Panc1 (cell line): ENCODE results near the gene SLC36A3. TPM values are rescaled to one million over a fixed set of nuclear protein-coding genes. Genes with fewer than 3 reads are reported as not detected.

ENCODE experiments used
- ATAC-seq: fragments of 200-7000 bp; cut with Tn5 transposase; 2 replicates; pipeline ENCODE4 v1.9.1; 2020; ENCODE audit warnings: mild to moderate bottlenecking, moderate library complexity
- BruUV-seq: library from RNA; stranded (reverse); fragments of 400-500 nt; replicated peaks from 2 replicates; lab custom pipeline; 2021; lab: Mats Ljungman, UMichigan
- CTCF ChIA-PET: fragments of 300-600 bp; sonication (Branson Sonifier 250); formaldehyde crosslinking; loops from one replicate; lab custom pipeline; 2022; ENCODE audit warnings: antibody characterized with exemption; lab: Charles Lee
- POLR2A ChIA-PET: fragments of 300-600 bp; sonication (Branson Sonifier 250); formaldehyde crosslinking; loops from one replicate; lab custom pipeline; 2022; ENCODE audit warnings: antibody characterized with exemption; lab: Charles Lee
- DNase-seq: peaks from one replicate; pipeline ENCODE4 v3.0.0-alpha.2; 2010; ENCODE audit warnings: low read depth, low spot score
- H3K27ac ChIP-seq: 2 replicates; pipeline ENCODE4 v1.5.1; 2011; ENCODE audit warnings: mild to moderate bottlenecking, low read length, inconsistent platforms
- H3K27me3 ChIP-seq: fragments of 200-500 bp; sonication (Bioruptor generic); 2 replicates; pipeline ENCODE4 v1.6.0; 2014; ENCODE audit warnings: low read length, inconsistent platforms; ENCODE audit not compliant: control insufficient read depth, insufficient read depth
- H3K36me3 ChIP-seq: fragments of 200-500 bp; sonication (Bioruptor generic); 2 replicates; pipeline ENCODE4 v1.5.1; 2014; ENCODE audit warnings: inconsistent platforms, mild to moderate bottlenecking, low read length, moderate library complexity; ENCODE audit not compliant: control insufficient read depth, insufficient read depth
- H3K4me1 ChIP-seq: 2 replicates; pipeline ENCODE4 v1.5.1; 2011; ENCODE audit warnings: inconsistent platforms, mild to moderate bottlenecking, low read length, moderate library complexity; ENCODE audit not compliant: control insufficient read depth, insufficient read depth
- H3K4me3 ChIP-seq, 2 experiments: 2 replicates each; pipeline ENCODE4 v1.5.1; 2011 to 2012; ENCODE audit warnings: low read depth in 2 of 2, low read length in 2 of 2, mild to moderate bottlenecking in 2 of 2, inconsistent platforms in 1 of 2, moderate library complexity in 1 of 2
- H3K9me3 ChIP-seq: fragments of 200-500 bp; sonication (Bioruptor generic); 2 replicates; pipeline ENCODE4 v1.5.1; 2014; ENCODE audit warnings: low read depth, mild to moderate bottlenecking, inconsistent platforms, low read length, moderate library complexity; ENCODE audit not compliant: control insufficient read depth, insufficient read depth
- CTCF ChIP-seq: fragments of 450-650 bp; IDR thresholded peaks from 2 replicates; pipeline ENCODE4 v1.5.1; 2017; ENCODE audit warnings: mild to moderate bottlenecking
- POLR2AphosphoS5 ChIP-seq: IDR thresholded peaks from 2 replicates; pipeline ENCODE4 v1.6.1; 2012; ENCODE audit warnings: mild to moderate bottlenecking, low read depth, low read length, moderate library complexity
- REST ChIP-seq, 2 experiments: IDR thresholded peaks; 2 replicates each; pipeline ENCODE4 v1.6.1; 2011 to 2012; ENCODE audit warnings: low read depth in 2 of 2, control low read depth in 1 of 2, low read length in 1 of 2, mild to moderate bottlenecking in 1 of 2, moderate library complexity in 1 of 2; ENCODE audit not compliant: insufficient read depth in 1 of 2
- SIN3A ChIP-seq: IDR thresholded peaks from 2 replicates; pipeline ENCODE4 v1.6.1; 2012; ENCODE audit warnings: low read depth, mild to moderate bottlenecking, low read length, moderate library complexity, borderline replicate concordance; ENCODE audit not compliant: insufficient read depth
- TCF7L2 ChIP-seq: IDR thresholded peaks from 2 replicates; pipeline ENCODE4 v1.6.1; 2011; ENCODE audit warnings: mild to moderate bottlenecking, low read depth, low read length, inconsistent platforms
- in situ Hi-C: cut with HindIII; loops from 2 replicates; pipeline ENCODE4 v1.10.0; 2016; ENCODE audit warnings: low sequenced_read_pairs, low pct_unique_long_range_greater_than_20kb
- intact Hi-C: fragments of 100-400 bp; cut with micrococcal nuclease; formaldehyde crosslinking; loops from one replicate; pipeline ENCODE4 v1.10.0; 2022; ENCODE audit not compliant: unreplicated experiment
- total RNA-seq: library from RNA; stranded (reverse); gene quantifications from one replicate; pipeline ENCODE4 v1.2.1, GENCODE V29; 2021; ENCODE audit not compliant: unreplicated experiment

The SLC36A3 gene
- total RNA-seq, 1 experiment from 2014 or later = not detected

- Histone ChIP-seq H3K27me3 (no peaks in the 10 kb centered on the region), H3K9me3 (no peaks in the 10 kb centered on the region), H3K27ac (no peak overlapping the region), H3K4me1 (no peaks in the 10 kb centered on the region), H3K4me3 (no peak overlapping the region), H3K36me3 (no peaks in the 10 kb centered on the region)
- intact Hi-C loops (no loop called here), in situ Hi-C loops (no loop called here)
- POLR2A ChIA-PET = no interaction called here
- CTCF ChIA-PET = no interaction called here
- ATAC-seq = no peak
- DNase-seq = no peak
- TF ChIP-seq TCF7L2 (no peak), REST (IDR thresholded peaks at IDR 0.05; ENCODE audit: insufficient read depth in 1 of 2, low read depth in 2 of 2, low read length in 1 of 2) (no peak), POLR2AphosphoS5 (no peak), SIN3A (no peak), CTCF (no peak)
- BruUV-seq = no TSS peak
Measured at GRCh38 chr5:151264113-151264512, 39.5 kb downstream of the SLC36A3 start.

- intact Hi-C loops = no loop called here
- ATAC-seq = no peak
- Histone ChIP-seq H3K27ac (no peak overlapping the region), H3K36me3 (no peaks in the 10 kb centered on the region), H3K4me3 (no peak overlapping the region), H3K27me3 (no peaks in the 10 kb centered on the region), H3K4me1 (0 out of 2 replicates have a peak, but pooled peaks cover 2% of the 10 kb centered on the region), H3K9me3 (no peaks in the 10 kb centered on the region)
- CTCF ChIA-PET = no interaction called here
- no peak for DNase-seq
- no peak for TF ChIP-seq TCF7L2
- TF ChIP-seq CTCF = no peak
- no peak for TF ChIP-seq REST (IDR thresholded peaks at IDR 0.05; ENCODE audit: insufficient read depth in 1 of 2, low read depth in 2 of 2, low read length in 1 of 2)
- TF ChIP-seq POLR2AphosphoS5 = no peak
- no peak for TF ChIP-seq SIN3A
- BruUV-seq = no TSS peak
- POLR2A ChIA-PET = no interaction called here
- in situ Hi-C loops = no loop called here
Measured at GRCh38 chr5:151262532-151262931, 41.0 kb downstream of the SLC36A3 start.
